ENCODE results near the gene NMT1.

DNA sequence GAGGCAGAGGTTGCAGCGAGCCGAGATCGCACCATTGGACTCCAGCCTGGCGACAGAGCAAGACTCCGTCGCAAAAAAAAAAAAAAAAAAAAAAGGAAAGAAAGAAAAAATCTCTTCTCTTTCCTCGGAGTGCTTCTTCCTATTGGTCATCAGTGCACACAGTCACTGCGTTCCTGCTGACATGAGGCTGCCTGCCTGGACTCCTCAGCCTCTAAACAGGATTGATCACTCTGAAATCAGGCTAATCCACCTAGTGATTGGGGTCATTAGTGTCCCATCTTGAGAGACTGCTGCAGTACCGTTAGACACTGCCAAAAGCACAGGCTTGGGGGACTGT, 40.4 kb downstream of the NMT1 start:
- TF ChIP-seq, protein P1, sequence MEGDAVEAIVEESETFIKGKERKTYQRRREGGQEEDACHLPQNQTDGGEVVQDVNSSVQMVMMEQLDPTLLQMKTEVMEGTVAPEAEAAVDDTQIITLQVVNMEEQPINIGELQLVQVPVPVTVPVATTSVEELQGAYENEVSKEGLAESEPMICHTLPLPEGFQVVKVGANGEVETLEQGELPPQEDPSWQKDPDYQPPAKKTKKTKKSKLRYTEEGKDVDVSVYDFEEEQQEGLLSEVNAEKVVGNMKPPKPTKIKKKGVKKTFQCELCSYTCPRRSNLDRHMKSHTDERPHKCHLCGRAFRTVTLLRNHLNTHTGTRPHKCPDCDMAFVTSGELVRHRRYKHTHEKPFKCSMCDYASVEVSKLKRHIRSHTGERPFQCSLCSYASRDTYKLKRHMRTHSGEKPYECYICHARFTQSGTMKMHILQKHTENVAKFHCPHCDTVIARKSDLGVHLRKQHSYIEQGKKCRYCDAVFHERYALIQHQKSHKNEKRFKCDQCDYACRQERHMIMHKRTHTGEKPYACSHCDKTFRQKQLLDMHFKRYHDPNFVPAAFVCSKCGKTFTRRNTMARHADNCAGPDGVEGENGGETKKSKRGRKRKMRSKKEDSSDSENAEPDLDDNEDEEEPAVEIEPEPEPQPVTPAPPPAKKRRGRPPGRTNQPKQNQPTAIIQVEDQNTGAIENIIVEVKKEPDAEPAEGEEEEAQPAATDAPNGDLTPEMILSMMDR (IDR thresholded peaks at IDR 0.05), result no peak
- no peak for TF ChIP-seq POLR2AphosphoS5 (IDR thresholded peaks at IDR 0.05)
- no peak for TF ChIP-seq POLR2A (IDR thresholded peaks at IDR 0.05)

Measured in suprapubic skin (tissue), 4 donors.